NCI-H345 treated with DMSO at 0.1 percent for 48 hours (cell line): ENCODE measurements around the gene PLA2G4F.

Source experiments
- DNase-seq: peaks from one replicate; lab custom pipeline; 2025; ENCODE audit not compliant: unreplicated experiment; lab: John Stamatoyannopoulos, UW

The PLA2G4F gene

DNA sequence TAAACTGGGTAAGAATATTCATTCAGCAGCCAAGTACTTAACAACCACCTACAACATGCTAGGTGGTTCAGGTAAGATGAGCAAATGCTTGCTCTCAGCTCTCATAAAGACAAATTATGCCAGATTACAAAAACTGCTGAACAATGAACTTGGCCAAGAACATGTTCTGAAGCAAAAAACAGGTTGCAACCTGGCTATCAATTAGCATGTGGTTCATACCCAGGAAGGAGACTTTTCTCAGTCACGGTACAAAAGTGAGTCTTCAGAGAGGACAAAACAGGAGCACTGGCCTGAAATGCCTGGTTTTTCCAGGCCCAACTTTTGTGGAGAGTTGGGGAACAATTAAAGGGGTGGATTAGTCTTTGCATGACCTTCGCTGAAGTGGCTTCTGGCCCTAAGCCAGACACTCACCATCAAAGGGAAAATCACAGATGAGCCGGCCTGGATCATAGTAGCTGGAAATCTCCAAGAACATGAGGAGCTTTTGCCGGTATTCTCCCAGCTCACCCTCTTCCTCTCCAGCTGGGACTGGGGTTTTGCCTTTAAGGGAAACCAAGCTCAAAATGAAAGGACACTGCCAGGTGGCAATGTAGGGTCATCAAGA, 7.6 kb upstream of the PLA2G4F start:
- no peak for DNase-seq

DNA sequence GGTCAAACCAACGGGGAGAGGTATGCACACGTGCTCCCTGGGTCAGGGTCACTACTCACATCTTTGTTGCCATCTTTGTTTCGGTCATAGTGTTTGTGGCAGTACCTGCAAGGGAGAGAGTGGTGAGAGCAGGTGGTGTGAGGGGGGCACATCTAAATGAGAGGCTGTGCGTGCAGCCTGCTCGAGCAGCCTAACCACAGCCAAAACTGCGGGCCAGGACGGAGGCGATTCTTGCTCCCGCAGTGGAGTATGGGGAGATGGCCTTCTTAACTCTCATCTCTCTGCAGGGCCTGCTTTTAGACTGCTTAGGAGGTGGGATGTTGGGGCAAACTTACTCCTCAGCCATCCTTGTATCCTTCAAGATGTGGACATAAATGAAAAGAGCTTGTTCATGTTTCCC, 6.9 kb upstream of the PLA2G4F start:
- DNase-seq = no peak

DNA sequence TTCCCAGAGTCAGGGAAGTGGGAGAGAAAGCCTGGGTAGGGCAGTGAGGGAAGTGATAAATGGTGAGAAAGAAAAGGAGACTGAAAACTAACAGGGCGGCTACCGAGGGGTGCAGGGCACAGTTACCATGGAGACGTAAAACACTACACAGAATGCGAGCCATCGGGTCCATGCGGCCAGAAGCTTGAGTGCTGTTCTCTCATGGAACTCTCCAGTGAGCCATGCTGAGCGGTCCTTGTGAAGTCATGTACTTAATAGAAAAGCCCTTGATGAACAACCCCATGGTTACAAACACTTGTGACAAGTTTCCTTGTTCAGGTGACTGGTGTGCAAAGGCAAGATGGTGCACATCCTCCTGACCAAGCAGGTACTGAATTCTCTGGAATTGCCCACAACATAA, 3.7 kb upstream of the PLA2G4F start:
- no peak for DNase-seq

DNA sequence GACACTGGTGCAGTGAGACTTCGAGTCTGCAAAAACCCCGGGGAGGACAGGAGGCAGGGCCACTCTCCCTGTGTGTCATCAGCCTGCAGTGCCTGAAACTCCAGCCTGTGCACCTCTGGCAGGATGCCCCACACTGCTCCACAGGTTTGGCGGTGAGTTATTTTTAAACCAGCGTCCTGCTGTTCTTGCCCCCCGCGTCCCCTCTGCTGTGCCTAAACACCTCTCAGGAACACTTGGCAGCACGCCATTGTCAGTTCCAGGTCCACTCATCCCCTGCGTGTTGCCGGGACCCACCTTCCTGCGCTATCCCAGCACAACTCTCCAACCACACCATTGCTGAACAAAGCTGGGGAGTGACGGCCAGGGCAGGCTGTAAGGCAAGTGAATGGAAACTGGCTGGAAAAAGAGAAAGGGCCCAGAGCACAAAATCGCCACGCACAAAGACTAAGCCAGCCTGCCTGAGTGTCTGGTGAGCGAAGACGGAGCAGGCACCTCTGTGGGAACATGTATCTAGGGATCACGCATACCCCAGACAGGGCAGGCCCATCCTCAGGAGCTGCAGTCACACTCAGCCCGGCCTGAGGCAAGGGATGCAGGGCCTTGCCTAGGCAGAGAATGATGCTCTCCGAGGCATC, 3.1 kb upstream of the PLA2G4F start:
- DNase-seq = peak; percentile 65

DNA sequence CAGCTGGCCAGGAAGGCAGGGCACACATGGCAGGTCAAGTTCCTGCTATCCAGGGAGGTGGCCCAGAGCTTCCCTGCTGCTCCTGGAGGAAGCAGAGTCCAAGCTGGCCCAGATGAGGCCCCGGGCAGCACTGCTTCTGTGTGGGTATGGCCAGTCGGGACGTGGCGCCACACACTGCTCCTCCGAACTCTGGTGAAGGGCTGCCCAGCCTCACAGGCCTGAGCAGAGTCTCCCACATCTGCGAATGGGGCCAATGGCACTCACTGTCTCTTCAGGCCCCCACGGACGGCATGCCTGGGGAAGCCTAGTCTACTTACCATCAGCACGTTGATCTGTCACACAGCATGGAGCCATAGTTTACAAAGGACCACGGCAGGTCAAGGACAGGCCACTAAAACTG, 2.5 kb upstream of the PLA2G4F start:
- DNase-seq = no peak

DNA sequence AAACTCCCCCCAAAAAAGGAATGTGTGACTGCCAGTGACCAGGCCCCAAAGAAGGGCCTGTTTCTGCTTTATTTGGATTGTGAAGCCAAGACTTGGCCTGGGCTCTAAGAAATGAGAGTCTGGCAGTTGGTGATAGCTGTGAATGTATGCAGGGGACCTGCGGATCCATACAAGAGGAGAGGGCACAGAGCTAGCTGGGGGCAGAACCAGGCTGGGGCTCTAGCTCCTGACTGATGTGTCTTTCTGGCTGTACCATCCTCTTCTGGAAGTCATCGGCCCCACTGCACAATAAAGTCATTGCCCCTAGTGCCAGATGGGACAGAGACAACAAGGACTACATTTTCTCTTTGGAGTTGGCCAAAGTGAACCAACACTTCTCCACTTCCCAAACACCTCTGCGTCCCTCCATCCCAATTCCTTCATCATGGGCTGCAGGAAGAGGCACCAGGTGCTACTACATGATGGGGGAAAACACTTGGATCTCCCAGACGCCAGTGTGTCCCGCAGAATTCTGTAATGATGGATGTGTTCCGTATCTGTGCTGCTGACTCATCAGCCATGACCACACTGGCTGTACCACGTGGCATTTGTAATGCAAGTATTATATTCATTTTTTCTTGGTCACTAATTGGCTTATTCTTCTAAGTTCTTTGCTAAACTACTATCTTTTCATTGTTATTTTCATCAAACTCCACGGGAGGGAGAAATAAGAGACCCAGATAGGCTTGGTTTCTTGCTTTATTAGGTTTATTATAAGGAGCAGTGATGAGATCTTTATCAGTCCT, 1.7 kb upstream of the PLA2G4F start:
- no peak for DNase-seq

DNA sequence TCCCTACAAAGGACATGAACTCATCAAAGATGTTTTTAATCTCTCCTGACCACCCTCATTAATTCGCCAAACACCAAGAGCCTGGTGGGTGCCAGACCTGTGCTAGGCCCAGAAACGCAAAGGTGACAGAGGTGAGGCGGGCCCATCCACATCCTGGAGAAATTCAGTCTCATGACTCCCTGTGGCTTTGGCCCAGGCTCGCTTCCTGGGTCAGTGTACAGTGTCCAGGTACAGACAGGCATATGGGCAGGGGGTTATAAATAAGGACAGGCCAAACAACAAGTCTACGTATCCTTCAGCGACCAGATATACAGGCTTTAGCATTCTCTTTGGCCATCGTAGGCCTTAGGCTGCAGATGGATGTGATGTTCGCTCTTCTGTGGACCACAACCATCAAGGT, 945 bp upstream of the PLA2G4F start:
- DNase-seq = no peak

DNA sequence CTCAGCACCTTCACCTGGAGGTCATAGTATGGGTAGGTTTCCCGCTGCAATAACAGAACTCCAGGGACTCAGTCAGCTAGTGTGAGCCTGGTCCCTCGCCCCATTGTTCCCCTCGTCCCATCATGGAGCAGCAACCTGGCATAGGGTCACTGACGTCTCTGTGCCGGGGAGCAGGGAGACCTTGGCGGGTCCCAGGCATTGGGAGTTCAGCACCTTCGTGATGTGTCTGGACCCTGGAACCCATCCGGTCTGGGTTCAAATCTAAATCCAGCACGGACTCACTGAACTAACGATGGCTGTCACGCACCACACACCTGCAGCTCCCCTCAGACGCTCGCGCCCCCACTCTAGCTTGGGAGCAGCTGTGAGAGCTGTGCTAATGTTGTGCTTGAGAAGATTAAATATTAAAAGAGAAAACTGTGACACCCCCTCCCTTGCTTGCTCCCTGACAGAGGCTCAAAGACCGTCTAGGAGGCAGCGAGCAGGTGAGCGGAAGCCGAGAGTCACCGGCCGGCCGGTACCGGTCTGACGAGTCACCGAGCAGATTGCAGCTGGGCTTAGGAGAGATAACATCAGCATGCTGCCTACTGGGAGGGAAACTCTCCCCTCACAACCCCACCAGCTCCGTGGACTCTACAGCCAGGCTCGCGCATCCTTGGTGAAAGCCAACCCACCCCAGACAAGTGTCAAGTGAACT, 742 bp downstream of the PLA2G4F start:
- DNase-seq = no peak

DNA sequence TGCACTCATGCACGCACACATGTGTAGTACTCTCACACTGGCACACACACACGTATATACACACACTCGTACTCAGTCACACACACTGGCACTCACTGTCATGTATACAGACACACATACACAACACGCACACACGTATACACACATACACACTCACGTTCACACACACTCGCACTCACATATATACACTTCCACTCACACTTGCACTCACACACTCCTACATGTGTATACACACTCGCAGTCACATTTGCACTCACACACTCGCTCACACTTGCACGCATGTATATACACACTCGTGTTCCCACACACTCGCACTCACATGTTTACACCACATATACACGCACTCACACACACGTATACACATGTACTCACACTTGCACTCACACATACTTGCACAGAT, 1.5 kb downstream of the PLA2G4F start:
- no peak for DNase-seq

DNA sequence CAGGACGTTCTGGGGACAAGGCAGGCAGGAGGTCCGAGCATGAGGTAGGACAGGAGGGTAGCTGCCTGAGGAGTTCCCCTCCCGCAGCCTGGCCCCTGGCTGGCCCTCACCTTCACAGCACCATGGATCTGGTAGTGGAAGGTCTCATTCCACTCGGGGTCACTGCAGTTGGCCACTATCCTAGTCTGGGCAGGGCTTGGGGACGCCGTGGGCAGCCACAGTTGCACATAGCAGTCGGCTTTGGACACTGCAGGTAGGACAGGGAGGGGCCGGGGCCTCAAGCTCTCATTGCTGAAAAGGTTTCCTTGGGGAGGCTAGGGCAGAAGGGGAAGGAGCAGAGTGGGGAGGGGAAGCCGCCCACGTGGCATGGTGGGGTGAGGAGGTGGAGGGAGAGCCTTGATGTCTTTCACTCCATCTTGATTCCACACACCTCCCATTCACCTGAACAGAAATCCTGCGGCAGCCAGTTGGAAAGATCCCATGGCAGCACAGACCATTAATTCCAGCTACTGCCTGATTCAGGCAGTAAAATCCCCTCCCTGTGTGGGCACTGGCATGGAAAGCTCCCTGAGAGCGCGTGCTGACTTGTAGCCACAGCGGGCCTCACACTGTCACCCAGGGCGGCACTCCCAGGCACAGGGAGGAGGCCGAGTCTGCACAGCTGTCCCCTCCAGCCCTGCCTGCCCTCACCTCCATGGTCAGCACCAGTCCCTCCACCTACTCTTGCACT, 2.1 kb downstream of the PLA2G4F start:
- DNase-seq = no peak

DNA sequence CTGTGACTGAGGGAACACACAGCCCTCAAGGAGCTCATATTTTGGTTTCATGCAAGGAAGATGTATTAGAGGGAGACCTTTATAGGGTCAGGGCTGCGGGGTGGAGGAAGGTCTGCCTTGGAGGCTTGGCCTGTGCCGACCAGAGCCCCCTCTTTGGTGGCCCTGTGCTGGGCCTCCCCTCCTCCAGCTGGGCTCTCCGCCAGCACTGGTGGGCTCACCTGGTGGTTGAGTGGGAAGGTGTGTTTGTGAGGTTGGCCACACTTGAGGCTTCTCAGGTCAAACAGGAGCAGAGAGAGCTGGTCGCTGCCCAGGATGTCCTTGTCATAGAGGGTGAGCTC, 2.6 kb downstream of the PLA2G4F start:
- DNase-seq = no peak

DNA sequence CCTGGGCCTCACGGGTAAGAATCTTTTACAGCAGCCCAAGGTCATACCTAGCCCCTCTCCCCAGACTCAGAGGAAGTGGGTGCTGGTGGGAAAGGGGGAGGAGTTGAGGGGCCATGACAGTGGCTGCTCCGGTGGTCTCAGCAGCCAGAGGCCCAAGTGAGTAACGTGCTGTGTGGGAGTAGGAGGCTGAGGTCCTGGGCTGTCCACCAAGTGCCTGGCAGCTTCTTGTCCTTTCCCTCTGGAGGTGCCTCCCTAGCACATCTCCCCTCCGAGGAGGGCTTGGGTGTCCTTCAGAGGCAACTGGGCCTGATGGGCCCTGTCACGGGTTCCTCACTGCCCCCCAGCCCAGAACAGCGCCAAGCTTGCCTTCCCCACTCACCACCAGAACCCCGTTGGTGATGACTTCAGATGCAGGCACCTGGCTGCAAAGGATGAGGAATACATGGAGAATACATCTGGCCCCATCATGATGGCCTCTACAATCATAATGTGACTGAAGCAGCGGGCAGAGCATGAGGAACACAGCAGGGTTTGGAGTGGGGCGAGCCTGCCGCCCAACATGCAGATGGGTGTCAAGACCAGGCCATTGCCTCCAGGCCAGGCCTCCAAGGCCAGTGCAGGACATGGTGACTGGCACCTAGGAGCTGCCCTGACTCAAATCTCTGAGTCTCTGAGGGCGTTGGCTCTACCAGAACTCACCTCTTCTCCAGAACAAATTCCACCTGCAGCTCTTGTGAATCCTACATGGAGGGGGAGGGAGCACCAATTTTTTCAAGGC, 3.3 kb downstream of the PLA2G4F start:
- DNase-seq = no peak

DNA sequence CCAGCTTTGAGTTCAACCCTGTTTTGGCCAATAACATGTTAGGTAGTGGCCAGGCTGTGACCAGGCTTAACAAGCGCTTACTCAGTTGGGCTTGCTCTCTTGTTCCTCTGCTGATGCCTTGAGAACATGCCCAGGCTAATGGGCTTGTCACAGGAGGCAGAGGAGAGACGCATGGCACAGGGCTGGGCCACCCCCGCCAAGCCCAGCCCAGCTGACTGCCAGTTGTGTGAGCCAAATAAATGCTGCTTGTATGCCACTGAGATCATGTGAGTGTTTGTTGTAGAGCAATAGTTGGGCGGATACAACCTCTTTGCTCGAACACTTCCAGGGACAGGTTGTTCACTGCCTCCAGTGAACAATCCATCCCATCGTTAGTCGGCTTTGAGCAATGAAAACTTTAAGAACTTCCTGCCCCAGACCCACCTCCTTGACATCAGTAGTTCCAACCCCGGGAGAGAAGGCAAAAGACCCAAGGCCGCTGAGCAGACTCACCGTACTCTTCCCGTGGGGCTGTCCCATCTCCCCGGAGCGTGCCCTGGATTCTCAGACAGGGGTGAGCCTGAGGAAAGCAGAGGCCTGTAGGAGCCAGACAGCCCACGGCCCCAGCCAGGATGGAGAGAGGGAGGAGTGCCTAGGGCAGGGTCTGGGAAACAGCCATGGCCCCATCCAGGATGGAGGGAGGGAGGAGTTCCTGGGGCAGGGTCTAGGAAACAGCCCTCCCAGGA, 4.1 kb downstream of the PLA2G4F start:
- DNase-seq = no peak

DNA sequence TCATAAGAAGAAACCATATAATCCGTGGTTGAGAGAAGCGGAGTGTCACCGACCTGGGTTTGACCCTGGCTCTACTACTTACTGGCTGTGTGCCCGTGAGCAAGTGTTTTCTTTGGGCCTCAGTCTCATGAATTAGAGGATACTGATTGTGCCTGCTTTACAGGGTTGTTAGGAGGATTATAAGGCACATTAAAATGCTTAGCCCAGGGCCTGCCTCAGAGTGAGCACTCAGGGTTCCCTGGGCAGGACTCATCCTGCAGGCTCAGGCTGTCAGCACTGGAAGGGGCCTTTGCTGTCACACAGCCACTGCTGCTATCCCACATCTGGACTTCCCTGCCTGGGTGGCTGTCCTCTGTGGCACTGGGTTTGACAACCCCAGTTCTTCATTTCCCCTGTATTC, 4.7 kb downstream of the PLA2G4F start:
- no peak for DNase-seq

DNA sequence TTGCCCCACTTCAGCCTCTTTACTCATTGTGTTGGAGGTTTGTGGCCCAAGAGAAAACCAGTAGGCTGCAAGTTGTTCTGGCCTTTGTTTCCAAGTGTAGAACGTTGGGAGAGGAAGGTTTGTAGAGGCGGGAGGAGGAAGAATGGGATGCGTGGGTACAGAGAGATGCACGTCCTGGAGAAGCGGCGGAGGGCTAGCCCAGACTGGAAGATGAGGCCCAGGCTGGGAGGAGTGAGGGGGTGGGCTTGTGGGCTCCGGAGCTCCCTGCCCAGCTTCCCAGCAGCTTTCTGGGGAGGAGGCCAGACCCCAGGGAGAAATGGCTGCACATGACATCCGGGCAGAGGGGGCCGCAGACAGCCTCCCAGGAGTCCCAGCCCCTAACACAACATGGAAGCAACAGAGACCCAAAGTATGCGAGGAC, 5.3 kb downstream of the PLA2G4F start:
- no peak for DNase-seq

DNA sequence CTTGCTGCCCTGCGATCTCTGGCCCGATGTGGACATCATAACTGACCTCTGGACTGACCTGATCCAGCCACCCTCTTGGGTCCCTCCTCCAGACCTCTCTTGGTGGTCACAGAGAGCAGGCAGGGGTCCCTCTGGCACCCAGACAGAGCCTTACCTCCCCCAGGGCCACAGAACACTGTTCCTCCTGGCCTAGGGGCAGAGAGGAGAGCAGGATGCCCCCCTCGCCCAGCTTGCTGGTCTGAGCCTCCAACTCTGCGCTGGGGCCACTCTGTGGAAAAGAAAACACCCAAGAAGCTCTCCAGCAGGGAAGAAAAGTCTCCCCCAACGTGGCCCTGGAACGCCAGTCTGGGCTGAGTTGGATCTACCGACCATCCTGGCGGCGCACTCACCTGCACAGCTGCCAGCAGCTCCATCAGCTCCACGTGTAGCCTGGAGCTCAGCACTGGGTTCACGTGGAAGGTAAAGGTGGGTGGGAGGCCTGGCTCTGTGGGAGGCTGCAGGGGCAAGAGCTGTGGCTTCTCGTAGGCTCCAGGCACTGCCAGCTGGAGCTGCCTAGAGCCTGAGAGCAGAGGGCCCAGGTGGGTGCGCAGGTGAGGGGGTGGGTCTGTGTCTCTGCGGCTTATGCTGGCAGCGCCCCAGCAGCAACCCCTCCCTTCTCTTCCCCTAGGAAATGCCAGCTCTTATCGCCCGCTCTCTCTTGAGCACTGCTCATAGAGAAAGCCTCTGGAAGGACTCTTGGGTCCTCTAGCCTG, 6.0 kb downstream of the PLA2G4F start:
- no peak for DNase-seq

DNA sequence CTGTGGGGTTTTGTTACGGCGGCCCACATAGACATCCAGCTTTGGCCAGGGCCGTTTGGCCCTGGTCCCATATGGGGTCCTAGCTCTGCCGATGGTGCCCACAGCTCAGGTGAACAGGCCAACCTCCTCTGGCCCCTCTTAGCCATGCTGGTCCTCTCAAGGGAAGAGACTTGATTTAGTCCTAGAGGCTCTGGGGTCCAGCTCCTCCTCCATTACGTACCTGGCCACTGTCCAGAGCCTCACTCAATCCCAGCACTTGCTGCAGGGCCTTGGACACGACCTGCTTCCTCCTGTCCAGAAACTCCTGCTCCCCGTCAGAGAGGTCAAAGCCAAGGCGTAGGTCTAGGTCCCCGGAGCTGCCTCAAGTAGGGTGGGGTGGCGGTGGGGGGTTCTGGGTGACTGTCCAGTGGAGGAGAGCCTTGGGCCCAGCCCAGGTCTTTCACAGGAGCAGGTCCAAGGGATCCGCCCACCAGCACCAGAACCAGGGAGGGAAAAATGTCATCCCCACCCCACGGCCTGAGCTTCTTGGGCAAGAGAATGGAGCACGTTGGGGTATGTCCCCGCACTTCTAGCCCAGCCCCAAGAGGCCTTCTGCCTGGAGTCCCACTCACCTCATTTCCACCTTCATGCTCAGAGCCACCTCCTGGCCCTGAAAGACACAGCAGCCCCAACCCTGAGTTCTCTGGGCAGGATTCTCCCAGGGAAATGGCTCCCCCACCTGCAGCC, 6.8 kb downstream of the PLA2G4F start:
- no peak for DNase-seq

DNA sequence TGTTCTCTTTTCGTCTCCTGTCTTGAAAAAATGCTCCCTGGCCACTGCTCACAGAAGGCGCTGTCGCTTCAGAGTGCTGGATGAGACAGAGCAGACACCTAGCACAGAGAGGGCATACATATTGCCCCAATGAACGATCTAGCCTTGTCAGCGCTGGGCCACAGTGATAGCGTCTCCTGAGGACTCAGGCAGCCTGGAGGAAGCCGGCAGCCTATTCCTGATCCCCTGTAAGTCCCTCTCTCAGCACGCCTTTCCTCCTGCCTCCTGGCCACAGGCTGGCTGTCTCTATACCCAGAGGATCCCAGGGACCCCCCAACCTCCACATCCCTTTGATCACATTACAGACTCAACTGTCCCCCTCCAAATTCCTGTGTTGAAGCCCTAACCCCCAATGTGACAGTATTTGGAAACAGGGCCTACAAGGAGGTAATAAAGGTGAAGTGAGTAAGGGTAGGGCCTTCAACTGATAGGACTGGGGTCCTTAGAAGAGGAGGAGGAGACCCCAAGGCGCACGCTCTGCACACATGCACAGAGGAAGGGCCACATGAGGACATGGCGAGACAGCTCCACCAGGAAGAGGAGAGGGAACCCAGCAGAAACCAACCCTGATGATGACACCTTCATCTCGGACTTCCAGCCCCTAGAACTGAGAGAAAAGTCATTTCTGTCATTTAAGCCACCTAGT, 7.5 kb downstream of the PLA2G4F start:
- no peak for DNase-seq
